GM12878 (cell line): ENCODE data around the gene DDX4.

ENCODE experiments used
- BHLHE40 ChIP-seq, 2 experiments: fragments of 450-650 bp in 1 of 2; IDR thresholded peaks; 2 replicates each; pipeline ENCODE4 v1.6.1; 2011 to 2017; ENCODE audit warnings: low read depth in 2 of 2, borderline replicate concordance in 1 of 2, improper control_type of control experiment in 1 of 2, low read length in 1 of 2, mild to moderate bottlenecking in 1 of 2
- EGR1 ChIP-seq, 2 experiments: IDR thresholded peaks; 1 replicate in 1 of 2; 2 replicates in 1 of 2; pipeline ENCODE4 v1.6.1; 2011 to 2012; ENCODE audit warnings: low read depth in 2 of 2, low read length in 2 of 2, borderline replicate concordance in 1 of 2, mild to moderate bottlenecking in 1 of 2, moderate library complexity in 1 of 2
- EZH2 ChIP-seq: IDR thresholded peaks from 2 replicates; pipeline ENCODE4 v1.6.1; 2012; ENCODE audit warnings: low read depth, mild to moderate bottlenecking, control low read depth, inconsistent platforms, low read length, borderline replicate concordance; ENCODE audit not compliant: control insufficient read depth
- TARDBP ChIP-seq: IDR thresholded peaks from 2 replicates; pipeline ENCODE4 v1.6.1; 2016; ENCODE audit warnings: borderline replicate concordance

GRCh38 chr5:55742778-55743177 lies 4.9 kb downstream of the DDX4 start:
- TF ChIP-seq EGR1 (IDR thresholded peaks at IDR 0.05; ENCODE audit: borderline replicate concordance in 1 of 2, low read depth in 2 of 2, low read length in 2 of 2) (no peak), TARDBP (no peak), BHLHE40 (IDR thresholded peaks at IDR 0.05; ENCODE audit: borderline replicate concordance in 1 of 2, low read depth in 2 of 2, low read length in 1 of 2) (no peak), EZH2 (no peak)
